AG09319 (cell line): Measurements from ENCODE around the gene KLRB1.
"Not testable (repeated sequence)": the region's sequence is repeated elsewhere in the genome, so short reads cannot be mapped to it uniquely, and the experiment has no call there.

Experiments
- DNase-seq: peaks from one replicate; pipeline ENCODE4 v3.0.0-alpha.2; 2010; ENCODE audit warnings: low read depth; ENCODE audit errors: extremely low read depth
- CTCF ChIP-seq: IDR thresholded peaks from 2 replicates; pipeline ENCODE4 v1.5.1; 2011; ENCODE audit warnings: low read depth, mild to moderate bottlenecking, inconsistent platforms, low read length, moderate library complexity

Gene KLRB1

GRCh38 chr12:9617124-9617523 is 9.4 kb upstream of the KLRB1 start:
- TF ChIP-seq CTCF = no peak
- DNase-seq = no peak

- no peak for DNase-seq
- TF ChIP-seq CTCF = no peak
Measured at GRCh38 chr12:9615420-9616136, 7.9 kb upstream of the KLRB1 start.

- not testable (repeated sequence) for DNase-seq
Measured at GRCh38 chr12:9610606-9611005, 2.9 kb upstream of the KLRB1 start.

- no peak for TF ChIP-seq CTCF
Measured at GRCh38 chr12:9606736-9607372, 862 bp downstream of the KLRB1 start.

GRCh38 chr12:9606247-9606646 is 1.5 kb downstream of the KLRB1 start:
- no peak for TF ChIP-seq CTCF

More at GRCh38 chr12:9606736-9607372, 862 bp downstream of the KLRB1 start:
- no peak for DNase-seq

GRCh38 chr12:9605483-9605882 is 2.2 kb downstream of the KLRB1 start:
- TF ChIP-seq CTCF = no peak
- no peak for DNase-seq

More at GRCh38 chr12:9606247-9606646, 1.5 kb downstream of the KLRB1 start:
- DNase-seq = no peak

- no peak for DNase-seq
- TF ChIP-seq CTCF = no peak
Measured at GRCh38 chr12:9604287-9604686, 3.4 kb downstream of the KLRB1 start.

GRCh38 chr12:9600426-9600825 is 7.3 kb downstream of the KLRB1 start:
- not testable (repeated sequence) for DNase-seq
